PC-9 (cell line): ENCODE results near the gene NBPF3. TPM values are rescaled to one million over a fixed set of nuclear protein-coding genes. Genes with fewer than 3 reads are reported as not detected.

Experiments used
- BruUV-seq: library from RNA; stranded (reverse); fragments of 400-500 nt; replicated peaks from 2 replicates; lab custom pipeline; 2021; lab: Mats Ljungman, UMichigan
- CTCF ChIA-PET: fragments of 300-600 bp; sonication (Branson Sonifier 250); formaldehyde crosslinking; loops from one replicate; lab custom pipeline; 2022; ENCODE audit warnings: antibody characterized with exemption; lab: Charles Lee
- POLR2A ChIA-PET: fragments of 300-600 bp; sonication (Branson Sonifier 250); formaldehyde crosslinking; loops from one replicate; lab custom pipeline; 2022; ENCODE audit warnings: antibody characterized with exemption; ENCODE audit not compliant: unreplicated experiment; lab: Charles Lee
- DNase-seq, 2 experiments: peaks; one replicate each; pipeline versions ENCODE4 v3.0.0 to v3.0.0-alpha.2; 2015 to 2022; ENCODE audit warnings: mixed read lengths in 1 of 2
- H2AFZ ChIP-seq: fragments of 200-600 bp; sonication (generic); 2 replicates; pipeline ENCODE4 v1.8.1; 2017; ENCODE audit warnings: antibody characterized with exemption
- H3F3A ChIP-seq: fragments of 200-600 bp; sonication (generic); 2 replicates; pipeline ENCODE4 v1.8.1; 2017; ENCODE audit warnings: antibody characterized with exemption, mild to moderate bottlenecking, low read depth; ENCODE audit not compliant: insufficient read depth
- H3K27ac ChIP-seq: fragments of 200-600 bp; sonication (generic); 2 replicates; pipeline ENCODE4 v1.6.1; 2016; ENCODE audit warnings: mixed run types
- H3K27me3 ChIP-seq: fragments of 200-600 bp; sonication (generic); 2 replicates; pipeline ENCODE4 v1.6.1; 2016; ENCODE audit warnings: low read depth, mixed run types; ENCODE audit not compliant: insufficient read depth
- H3K36me3 ChIP-seq: fragments of 200-600 bp; sonication (generic); 2 replicates; pipeline ENCODE4 v1.6.1; 2016; ENCODE audit warnings: low read depth, mixed run types
- H3K4me1 ChIP-seq: fragments of 200-600 bp; sonication (generic); replicated peaks from 2 replicates; pipeline ENCODE4 v1.6.1; 2016; ENCODE audit warnings: mixed run types; ENCODE audit not compliant: insufficient read depth
- H3K4me2 ChIP-seq: fragments of 200-600 bp; sonication (generic); 2 replicates; pipeline ENCODE4 v1.6.1; 2017; ENCODE audit warnings: mixed run types
- H3K4me3 ChIP-seq: fragments of 200-600 bp; sonication (generic); 2 replicates; pipeline ENCODE4 v1.6.1; 2016; ENCODE audit warnings: mixed run types
- H3K79me2 ChIP-seq: fragments of 200-600 bp; sonication (generic); 2 replicates; pipeline ENCODE4 v1.6.1; 2017; ENCODE audit warnings: low read depth, mixed run types
- H3K9me2 ChIP-seq: fragments of 200-600 bp; sonication (generic); 2 replicates; pipeline ENCODE4 v1.8.1; 2017; ENCODE audit warnings: mild to moderate bottlenecking; ENCODE audit not compliant: insufficient read depth
- H3K9me3 ChIP-seq: fragments of 200-600 bp; sonication (generic); 2 replicates; pipeline ENCODE4 v1.8.1; 2016; ENCODE audit warnings: low read depth; ENCODE audit not compliant: insufficient read depth
- H4K20me1 ChIP-seq: fragments of 200-600 bp; sonication (generic); 2 replicates; pipeline ENCODE4 v1.8.1; 2017; ENCODE audit not compliant: insufficient read depth
- EZH2 ChIP-seq: fragments of 200-600 bp; sonication (generic); IDR thresholded peaks from 2 replicates; pipeline ENCODE4 v1.8.0; 2017; ENCODE audit warnings: antibody characterized with exemption, low read depth
- intact Hi-C: fragments of 100-400 bp; cut with micrococcal nuclease; formaldehyde crosslinking; loops from one replicate; pipeline ENCODE4 v1.10.0; 2022; ENCODE audit not compliant: unreplicated experiment
- total RNA-seq: library from RNA; stranded (reverse); gene quantifications from 2 replicates; pipeline ENCODE4 v1.2.3, GENCODE V29; 2021
- TF ChIP-seq, protein P1 (sequence below): fragments of 200-600 bp; sonication (generic); conservative IDR thresholded peaks from 2 replicates; pipeline ENCODE4 v1.6.1; 2017; ENCODE audit warnings: mixed run types, antibody characterized with exemption, mild to moderate bottlenecking, moderate library complexity

Gene NBPF3
- total RNA-seq, 1 experiment from 2014 or later, result 19.2 TPM

DNA sequence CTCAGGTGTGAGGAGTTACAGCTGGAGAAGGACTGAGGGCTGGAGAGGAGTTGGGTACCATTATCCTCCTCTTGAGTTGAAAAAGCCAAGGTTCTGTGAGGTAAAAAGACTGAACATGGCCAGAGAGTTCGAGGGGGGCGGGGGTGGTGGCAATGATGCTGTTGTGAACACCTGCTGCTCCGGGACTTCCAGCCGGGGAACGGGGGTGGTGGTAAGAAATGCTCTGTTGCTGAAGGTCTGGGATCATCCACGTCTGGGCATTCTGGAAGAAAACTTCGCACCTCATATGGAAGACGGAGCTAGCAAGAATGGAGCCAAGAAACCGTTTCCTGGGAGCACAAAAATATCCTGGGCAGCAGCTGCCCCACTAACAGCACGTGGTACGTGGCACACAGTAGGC is 49.2 kb downstream of the NBPF3 start:
- no peak for TF ChIP-seq EZH2
- TF ChIP-seq, protein P1, sequence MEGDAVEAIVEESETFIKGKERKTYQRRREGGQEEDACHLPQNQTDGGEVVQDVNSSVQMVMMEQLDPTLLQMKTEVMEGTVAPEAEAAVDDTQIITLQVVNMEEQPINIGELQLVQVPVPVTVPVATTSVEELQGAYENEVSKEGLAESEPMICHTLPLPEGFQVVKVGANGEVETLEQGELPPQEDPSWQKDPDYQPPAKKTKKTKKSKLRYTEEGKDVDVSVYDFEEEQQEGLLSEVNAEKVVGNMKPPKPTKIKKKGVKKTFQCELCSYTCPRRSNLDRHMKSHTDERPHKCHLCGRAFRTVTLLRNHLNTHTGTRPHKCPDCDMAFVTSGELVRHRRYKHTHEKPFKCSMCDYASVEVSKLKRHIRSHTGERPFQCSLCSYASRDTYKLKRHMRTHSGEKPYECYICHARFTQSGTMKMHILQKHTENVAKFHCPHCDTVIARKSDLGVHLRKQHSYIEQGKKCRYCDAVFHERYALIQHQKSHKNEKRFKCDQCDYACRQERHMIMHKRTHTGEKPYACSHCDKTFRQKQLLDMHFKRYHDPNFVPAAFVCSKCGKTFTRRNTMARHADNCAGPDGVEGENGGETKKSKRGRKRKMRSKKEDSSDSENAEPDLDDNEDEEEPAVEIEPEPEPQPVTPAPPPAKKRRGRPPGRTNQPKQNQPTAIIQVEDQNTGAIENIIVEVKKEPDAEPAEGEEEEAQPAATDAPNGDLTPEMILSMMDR, result no peak

DNA sequence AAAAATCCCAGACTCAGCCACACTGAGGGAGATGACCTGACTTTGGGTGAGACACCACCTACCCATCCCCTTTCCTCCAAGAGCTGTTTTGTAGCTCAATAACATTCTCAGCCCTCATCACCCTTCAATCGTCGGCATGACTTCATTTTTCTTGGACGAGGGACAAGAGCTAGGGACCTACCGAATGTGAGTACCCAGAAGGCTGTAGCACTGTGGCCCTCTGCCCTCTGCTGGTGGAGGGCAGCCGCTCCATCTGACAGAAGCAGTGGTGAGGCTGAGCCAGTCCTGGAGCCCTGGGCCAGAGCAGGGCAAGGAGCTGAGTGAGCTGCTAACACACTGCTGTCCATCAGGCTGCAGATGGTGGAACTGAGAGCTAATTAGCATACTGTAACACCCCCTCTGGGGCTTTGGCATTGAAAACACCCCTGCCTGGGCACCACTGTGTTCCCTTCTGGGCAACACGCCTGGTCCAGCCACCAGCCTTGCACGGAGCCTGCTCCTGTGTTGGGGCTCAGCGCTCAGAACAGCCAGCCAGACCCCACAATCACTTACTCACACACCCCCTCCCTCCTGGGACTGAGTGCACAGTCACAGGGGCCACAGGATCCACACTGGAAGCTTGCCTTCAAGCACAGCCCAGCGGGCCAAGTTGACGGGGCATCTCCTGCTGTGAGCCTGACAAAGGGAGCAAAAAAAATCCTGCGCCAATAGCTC is 51.0 kb downstream of the NBPF3 start:
- DNase-seq, result peak; percentile 27 to 44
- Histone ChIP-seq H3K79me2 (no peaks in the 10 kb centered on the region), H4K20me1 (no peaks in the 10 kb centered on the region), H3K9me2 (no peaks in the 10 kb centered on the region), H3K9me3 (no peaks in the 10 kb centered on the region), H3K36me3 (no peaks in the 10 kb centered on the region), H3K4me2 (no peak overlapping the region), H3F3A (no peaks in the 10 kb centered on the region), H3K27me3 (no peaks in the 10 kb centered on the region), H3K4me3 (no peak overlapping the region), H2AFZ (no peak overlapping the region), H3K27ac (no peak overlapping the region), H3K4me1 (no peaks in the 10 kb centered on the region)
- intact Hi-C loops, result no loop called here
- POLR2A ChIA-PET, result no interaction called here
- no TSS peak for BruUV-seq
- no peak for TF ChIP-seq EZH2
- TF ChIP-seq, protein P1, result peak; percentile 63
- CTCF ChIA-PET, result interaction anchor here (2.6 kb wide), 1 partner anchor 121 kb away, joined by 18 read pairs; no protein-coding TSS in a partner anchor

More for the DNA sequence above, 49.2 kb downstream of the NBPF3 start:
- Histone ChIP-seq H4K20me1 (no peaks in the 10 kb centered on the region), H3K9me3 (no peaks in the 10 kb centered on the region), H3F3A (no peaks in the 10 kb centered on the region), H3K27me3 (no peaks in the 10 kb centered on the region), H3K36me3 (no peaks in the 10 kb centered on the region), H2AFZ (no peak overlapping the region), H3K4me1 (no peaks in the 10 kb centered on the region), H3K4me3 (no peak overlapping the region), H3K4me2 (no peak overlapping the region), H3K79me2 (no peaks in the 10 kb centered on the region), H3K9me2 (no peaks in the 10 kb centered on the region), H3K27ac (no peak overlapping the region)
- BruUV-seq, result no TSS peak
- intact Hi-C loops, result no loop called here
- POLR2A ChIA-PET, result no interaction called here
- DNase-seq, result no peak
- CTCF ChIA-PET, result interaction anchor here (1.2 kb wide), 1 partner anchor 121 kb away, joined by 4 read pairs; no protein-coding TSS in a partner anchor

DNA sequence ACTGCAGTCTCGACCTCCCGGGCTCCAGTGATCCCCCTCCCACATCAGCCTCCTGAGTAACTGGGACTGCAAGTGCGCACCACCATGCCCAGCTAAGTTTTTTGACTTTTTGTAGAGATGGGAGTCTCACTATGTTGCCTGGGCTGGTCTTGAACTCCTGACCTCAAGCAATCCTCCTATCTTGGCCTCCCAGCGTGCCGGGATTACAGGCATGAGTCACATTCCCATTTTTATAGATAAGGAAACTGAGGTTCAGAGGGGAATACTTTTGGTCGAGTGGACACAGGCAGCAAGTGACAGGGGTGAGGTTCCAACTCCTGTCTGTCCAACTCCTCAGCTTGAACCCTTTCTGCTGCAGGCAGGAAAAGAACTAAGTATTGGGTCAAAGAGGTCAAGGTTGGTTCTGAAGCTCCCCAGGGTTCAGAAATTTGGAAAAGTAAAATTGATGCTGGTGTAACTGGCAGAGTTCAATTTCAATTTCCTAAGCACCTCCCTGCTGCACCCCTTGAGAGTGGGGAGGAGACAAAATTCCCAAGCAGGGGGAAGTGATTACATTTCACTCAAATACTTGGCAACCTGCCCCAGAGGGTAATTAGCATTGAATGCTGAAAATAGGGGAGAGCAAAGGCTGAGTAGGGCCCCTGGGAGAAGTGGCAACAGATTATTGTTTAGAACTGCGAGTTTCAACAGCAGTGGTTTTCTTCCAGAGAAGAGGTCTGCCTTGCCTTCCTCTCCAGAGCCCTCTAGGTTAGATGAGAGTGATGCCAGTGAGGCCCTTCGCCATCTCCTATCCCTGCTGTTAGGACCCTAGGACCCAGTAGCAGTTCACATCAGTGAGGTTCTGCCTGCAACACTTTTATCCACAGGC is 51.8 kb downstream of the NBPF3 start:
- no peak overlapping the region for H2AFZ ChIP-seq
- intact Hi-C loops, result no loop called here
- no peaks in the 10 kb centered on the region for H3K9me2 ChIP-seq
- peak in 1 of 2 experiments; percentile 27 for DNase-seq
- H3K36me3 ChIP-seq, result no peaks in the 10 kb centered on the region
- H3K27ac ChIP-seq, result no peak overlapping the region
- ChIA-PET POLR2A (no interaction called here), CTCF (interaction anchor here (2.6 kb wide), 1 partner anchor 121 kb away, joined by 18 read pairs; no protein-coding TSS in a partner anchor)
- H3F3A ChIP-seq, result no peaks in the 10 kb centered on the region
- H3K4me1 ChIP-seq, result no peaks in the 10 kb centered on the region
- no peak overlapping the region for H3K4me2 ChIP-seq
- no TSS peak for BruUV-seq
- TF ChIP-seq, protein P1, result no peak
- TF ChIP-seq EZH2, result no peak
- H4K20me1 ChIP-seq, result no peaks in the 10 kb centered on the region
- no peaks in the 10 kb centered on the region for H3K27me3 ChIP-seq
- no peak overlapping the region for H3K4me3 ChIP-seq
- no peaks in the 10 kb centered on the region for H3K9me3 ChIP-seq
- no peaks in the 10 kb centered on the region for H3K79me2 ChIP-seq
